ENCODE measurements around the gene RELN.

RELN gene

GRCh38 chr7:103632005-103632639, 357.3 kb downstream of the RELN start:
- DNase-seq (ENCODE audit: low spot score) = no peak

- DNase-seq (ENCODE audit: low spot score) = no peak
These were observed 359.1 kb downstream of the RELN start for GRCh38 chr7:103630318-103630717.

- DNase-seq (ENCODE audit: low spot score) = no peak
These were observed 360.7 kb downstream of the RELN start for GRCh38 chr7:103628742-103629141.

GRCh38 chr7:103626776-103627175, 362.7 kb downstream of the RELN start:
- DNase-seq (ENCODE audit: low spot score) = no peak

GRCh38 chr7:103622274-103622673, 367.2 kb downstream of the RELN start:
- no peak for DNase-seq (ENCODE audit: low spot score)

GRCh38 chr7:103613655-103614642, 375.5 kb downstream of the RELN start:
- DNase-seq (ENCODE audit: low spot score) = no peak

GRCh38 chr7:103609778-103610177, 379.7 kb downstream of the RELN start:
- DNase-seq (ENCODE audit: low spot score) = no peak

GRCh38 chr7:103605640-103606039, 383.8 kb downstream of the RELN start:
- DNase-seq (ENCODE audit: low spot score) = no peak

- no peak for DNase-seq (ENCODE audit: low spot score)
These were observed 391.0 kb downstream of the RELN start for GRCh38 chr7:103598326-103598905.

GRCh38 chr7:103597606-103598005, 391.9 kb downstream of the RELN start:
- no peak for DNase-seq (ENCODE audit: low spot score)

- no peak for DNase-seq (ENCODE audit: low spot score)
These were observed 395.3 kb downstream of the RELN start for GRCh38 chr7:103594186-103594585.

GRCh38 chr7:103593691-103594090, 395.8 kb downstream of the RELN start:
- DNase-seq (ENCODE audit: low spot score) = no peak

GRCh38 chr7:103592844-103593243, 396.6 kb downstream of the RELN start:
- no peak for DNase-seq (ENCODE audit: low spot score)

GRCh38 chr7:103592187-103592586, 397.3 kb downstream of the RELN start:
- DNase-seq (ENCODE audit: low spot score) = no peak

GRCh38 chr7:103580031-103580430, 409.4 kb downstream of the RELN start:
- DNase-seq (ENCODE audit: low spot score) = no peak

GRCh38 chr7:103577059-103577458, 412.4 kb downstream of the RELN start:
- DNase-seq (ENCODE audit: low spot score) = no peak

- DNase-seq (ENCODE audit: low spot score) = no peak
These were observed 412.8 kb downstream of the RELN start for GRCh38 chr7:103576641-103577040.

GRCh38 chr7:103574576-103574975, 414.9 kb downstream of the RELN start:
- no peak for DNase-seq (ENCODE audit: low spot score)

GRCh38 chr7:103573479-103574058, 415.9 kb downstream of the RELN start:
- DNase-seq (ENCODE audit: low spot score) = no peak

GRCh38 chr7:103571586-103571985, 417.9 kb downstream of the RELN start:
- no peak for DNase-seq (ENCODE audit: low spot score)

GRCh38 chr7:103569621-103570305, 419.7 kb downstream of the RELN start:
- DNase-seq (ENCODE audit: low spot score) = no peak

GRCh38 chr7:103564416-103564815, 425.0 kb downstream of the RELN start:
- no peak for DNase-seq (ENCODE audit: low spot score)
